GM12878 (cell line): ENCODE measurements around the gene FBXO4. TPM values are rescaled to one million over a fixed set of nuclear protein-coding genes. Genes with fewer than 3 reads are reported as not detected.

Source experiments
- ATAC-seq: fragments of 200-7000 bp; cut with Tn5 transposase; 3 replicates; pipeline ENCODE4 v1.9.1; 2020; ENCODE audit warnings: mild to moderate bottlenecking, moderate library complexity
- BruUV-seq: library from RNA; stranded (reverse); fragments of 400-500 nt; replicated peaks from 2 replicates; lab custom pipeline; 2021; lab: Mats Ljungman, UMichigan
- CTCF ChIA-PET: fragments of 300-600 bp; sonication (Branson Sonifier 250); formaldehyde crosslinking; extraction: SDS; loops from one replicate; lab custom pipeline; 2021; ENCODE audit warnings: inconsistent platforms; lab: Yijun Ruan, JAX
- POLR2A ChIA-PET: fragments of 350-600 bp; formaldehyde crosslinking; extraction: SDS; loops from one replicate; lab custom pipeline; 2021; ENCODE audit warnings: inconsistent platforms; lab: Charles Lee
- RAD21 ChIA-PET: fragments of 300-600 bp; sonication (Branson Sonifier 250); formaldehyde crosslinking; loops from one replicate; lab custom pipeline; 2023; ENCODE audit warnings: antibody characterized with exemption; ENCODE audit not compliant: unreplicated experiment; lab: Charles Lee
- SMC1A ChIA-PET: fragments of 300-600 bp; sonication (Branson Sonifier 250); formaldehyde crosslinking; loops from one replicate; lab custom pipeline; 2023; ENCODE audit not compliant: unreplicated experiment, uncharacterized antibody; lab: Charles Lee
- DNase-seq: peaks from one replicate; pipeline ENCODE4 v3.0.0-alpha.2; 2011; ENCODE audit warnings: low read depth, low spot score
- FAIRE-seq: peaks from 3 replicates; lab custom pipeline; 2011; peaks lifted over from hg19 to GRCh38; lab: Jason Lieb, UNC
- H2AFZ ChIP-seq: 2 replicates; pipeline ENCODE4 v1.6.0; 2011; ENCODE audit warnings: low read depth, low read length, control low read depth; ENCODE audit not compliant: control insufficient read depth
- H3K27ac ChIP-seq: 2 replicates; pipeline ENCODE4 v1.5.1; 2011; ENCODE audit warnings: control low read depth; ENCODE audit not compliant: control insufficient read depth, insufficient read depth
- H3K27me3 ChIP-seq, 2 experiments: replicated peaks in 1 of 2; 2 replicates each; pipeline versions ENCODE4 v1.6.0 to v1.6.1; 2011; ENCODE audit warnings: low read length in 1 of 2; ENCODE audit not compliant: control insufficient read depth in 2 of 2, insufficient read depth in 2 of 2
- H3K36me3 ChIP-seq, 2 experiments: 2 replicates each; pipeline ENCODE4 v1.5.1; 2011; ENCODE audit warnings: low read length in 1 of 2; ENCODE audit not compliant: control insufficient read depth in 2 of 2, insufficient read depth in 2 of 2
- H3K4me1 ChIP-seq: 2 replicates; pipeline ENCODE4 v1.6.1; 2011; ENCODE audit warnings: mild to moderate bottlenecking, low read length, moderate library complexity, mixed read lengths; ENCODE audit not compliant: control insufficient read depth, insufficient read depth
- H3K4me2 ChIP-seq: 2 replicates; pipeline ENCODE4 v1.6.0; 2011; ENCODE audit warnings: control low read depth; ENCODE audit not compliant: control insufficient read depth, insufficient read depth
- H3K4me3 ChIP-seq: fragments of 200-600 bp; sonication (generic); 2 replicates; pipeline ENCODE4 v1.5.1; 2016
- H3K79me2 ChIP-seq: 2 replicates; pipeline ENCODE4 v1.6.0; 2011; ENCODE audit warnings: low read length; ENCODE audit not compliant: control insufficient read depth, insufficient read depth
- H3K9ac ChIP-seq: 2 replicates; pipeline ENCODE4 v1.8.0; 2011; ENCODE audit warnings: low read length, control low read depth, mixed read lengths; ENCODE audit not compliant: control insufficient read depth, insufficient read depth
- H3K9me3 ChIP-seq: replicated peaks from 3 replicates; pipeline ENCODE4 v1.5.1; 2011; ENCODE audit warnings: mild to moderate bottlenecking, low read length; ENCODE audit not compliant: control insufficient read depth, insufficient read depth
- H4K20me1 ChIP-seq: 2 replicates; pipeline ENCODE4 v1.6.0; 2011; ENCODE audit not compliant: control insufficient read depth, insufficient read depth
- CBX3 ChIP-seq: fragments of 200-600 bp; sonication (generic); IDR thresholded peaks from 2 replicates; pipeline ENCODE4 v1.6.1; 2016; ENCODE audit warnings: low read depth, borderline replicate concordance
- CHD1 ChIP-seq: IDR thresholded peaks from 2 replicates; pipeline ENCODE4 v1.6.1; 2012; ENCODE audit warnings: low read depth, low read length, improper control_type of control experiment
- DPF2 ChIP-seq: fragments of 450-650 bp; IDR thresholded peaks from 2 replicates; pipeline ENCODE4 v1.6.1; 2017; ENCODE audit warnings: mild to moderate bottlenecking
- GATAD2B ChIP-seq: fragments of 450-650 bp; conservative IDR thresholded peaks from 2 replicates; pipeline ENCODE4 v1.6.1; 2017; ENCODE audit warnings: low read depth, mild to moderate bottlenecking, moderate library complexity
- MEF2B ChIP-seq: fragments of 450-650 bp; IDR thresholded peaks from 2 replicates; pipeline ENCODE4 v1.6.1; 2018; ENCODE audit warnings: mild to moderate bottlenecking, moderate library complexity; ENCODE audit not compliant: partially characterized antibody, poor library complexity, severe bottlenecking
- MXI1 ChIP-seq: fragments of 150-350 bp; IDR thresholded peaks from 2 replicates; pipeline ENCODE4 v1.6.1; 2011; ENCODE audit warnings: low read depth, mild to moderate bottlenecking, inconsistent platforms, low read length, improper control_type of control experiment
- NFIC ChIP-seq: IDR thresholded peaks from 2 replicates; pipeline ENCODE4 v1.6.1; 2012; ENCODE audit warnings: low read depth, mild to moderate bottlenecking, inconsistent platforms, low read length, moderate library complexity
- PAX8 ChIP-seq: fragments of 450-650 bp; IDR thresholded peaks from 2 replicates; pipeline ENCODE4 v1.6.1; 2017; ENCODE audit warnings: mild to moderate bottlenecking, moderate library complexity
- PKNOX1 ChIP-seq: fragments of 450-650 bp; IDR thresholded peaks from 2 replicates; pipeline ENCODE4 v1.6.1; 2016; ENCODE audit warnings: mild to moderate bottlenecking
- POLR2AphosphoS2 ChIP-seq: IDR thresholded peaks from 2 replicates; pipeline ENCODE4 v1.6.1; 2011; ENCODE audit warnings: low read depth, mild to moderate bottlenecking, low read length, improper control_type of control experiment, moderate library complexity
- RELB ChIP-seq: fragments of 450-650 bp; IDR thresholded peaks from 2 replicates; pipeline ENCODE4 v1.6.1; 2017; ENCODE audit warnings: low read depth, mild to moderate bottlenecking, moderate library complexity
- SPI1 ChIP-seq: IDR thresholded peaks from 2 replicates; pipeline ENCODE4 v1.6.1; 2011; ENCODE audit warnings: low read depth, mild to moderate bottlenecking, low read length, moderate library complexity, borderline replicate concordance; ENCODE audit not compliant: insufficient read depth
- SREBF2 ChIP-seq: IDR thresholded peaks from 2 replicates; pipeline ENCODE4 v1.6.1; 2012; ENCODE audit warnings: mild to moderate bottlenecking, low read length
- STAT1 ChIP-seq: fragments of 450-650 bp; conservative IDR thresholded peaks from 2 replicates; pipeline ENCODE4 v1.6.1; 2014; ENCODE audit warnings: antibody characterized with exemption, mild to moderate bottlenecking
- STAT3 ChIP-seq: IDR thresholded peaks from 2 replicates; pipeline ENCODE4 v1.6.1; 2011; ENCODE audit warnings: low read depth, low read length, improper control_type of control experiment
- TBL1XR1 ChIP-seq: IDR thresholded peaks from 2 replicates; pipeline ENCODE4 v1.6.1; 2012; ENCODE audit warnings: low read depth, low read length, improper control_type of control experiment
- ZBED1 ChIP-seq: IDR thresholded peaks from 2 replicates; pipeline ENCODE4 v1.6.1; 2016; ENCODE audit warnings: borderline replicate concordance
- ZNF622 ChIP-seq: fragments of 450-650 bp; IDR thresholded peaks from 2 replicates; pipeline ENCODE4 v1.6.1; 2017; ENCODE audit warnings: mild to moderate bottlenecking, inconsistent platforms
- WGBS: methylation state at CpG from one replicate; pipeline ENCODE4 v1.1.6; 2016; ENCODE audit warnings: low lambda C conversion rate; ENCODE audit not compliant: insufficient replicate concordance, insufficient coverage; ENCODE audit errors: missing lambda C conversion rate; 5-methylcytosine and 5-hydroxymethylcytosine counted together
- in situ Hi-C: fragments of 300-500 bp; cut with MboI; formaldehyde crosslinking; loops from 9 replicates; pipeline ENCODE4 v1.14.3; 2018; ENCODE audit warnings: mixed read lengths
- intact Hi-C: fragments of 100-400 bp; cut with micrococcal nuclease; formaldehyde crosslinking; loops from one replicate; pipeline ENCODE4 v1.14.2; 2022; ENCODE audit not compliant: unreplicated experiment
- polyA plus RNA-seq, 11 experiments: library from polyadenylated mRNA; depleted of rRNA in 4 of 11; unstranded in 6 of 11; stranded (reverse) in 5 of 11; fragments of >200 nt; fragmentation: Nextera tagmentation in 4 of 11; fragmentation: Illumina TruSeq in 1 of 11; extraction: Ambion mirVana in 4 of 11; extraction: Trizol in 1 of 11; gene quantifications; 1 replicate in 1 of 11; 2 replicates in 10 of 11; pipeline versions ENCODE4 v1.2.1 to v1.2.3, GENCODE V29; 2011 to 2016; ENCODE audit warnings: inconsistent platforms in 2 of 11, missing spikeins in 2 of 11, low read depth in 1 of 11
- total RNA-seq, 4 experiments: library from RNA; depleted of rRNA in 3 of 4; stranded (reverse); fragments of >200 nt in 3 of 4; fragmentation: Illumina TruSeq in 1 of 4; extraction: Trizol in 1 of 4; gene quantifications; 2 replicates each; pipeline versions ENCODE4 v1.2.1 to v1.2.3, GENCODE V29; 2013 to 2021
- TF ChIP-seq, protein P1 (sequence below): fragments of 450-650 bp; IDR thresholded peaks from 2 replicates; pipeline ENCODE4 v1.6.1; 2016; ENCODE audit warnings: mild to moderate bottlenecking, moderate library complexity, borderline replicate concordance

The FBXO4 gene
- total and polyA plus RNA-seq, 10 of the 15 experiments (the other 5 are each of a cell fraction or from before 2014, with no cell fraction given), result 7.2 to 30.5 (median 19.6) TPM

- H3K27me3 ChIP-seq, result no peaks in the 10 kb centered on the region
- peak overlapping the region; percentile 97 for H3K27ac ChIP-seq
- H3K4me3 ChIP-seq, result peak overlapping the region; percentile 84
- no peak for TF ChIP-seq MXI1
- TF ChIP-seq, protein P1, sequence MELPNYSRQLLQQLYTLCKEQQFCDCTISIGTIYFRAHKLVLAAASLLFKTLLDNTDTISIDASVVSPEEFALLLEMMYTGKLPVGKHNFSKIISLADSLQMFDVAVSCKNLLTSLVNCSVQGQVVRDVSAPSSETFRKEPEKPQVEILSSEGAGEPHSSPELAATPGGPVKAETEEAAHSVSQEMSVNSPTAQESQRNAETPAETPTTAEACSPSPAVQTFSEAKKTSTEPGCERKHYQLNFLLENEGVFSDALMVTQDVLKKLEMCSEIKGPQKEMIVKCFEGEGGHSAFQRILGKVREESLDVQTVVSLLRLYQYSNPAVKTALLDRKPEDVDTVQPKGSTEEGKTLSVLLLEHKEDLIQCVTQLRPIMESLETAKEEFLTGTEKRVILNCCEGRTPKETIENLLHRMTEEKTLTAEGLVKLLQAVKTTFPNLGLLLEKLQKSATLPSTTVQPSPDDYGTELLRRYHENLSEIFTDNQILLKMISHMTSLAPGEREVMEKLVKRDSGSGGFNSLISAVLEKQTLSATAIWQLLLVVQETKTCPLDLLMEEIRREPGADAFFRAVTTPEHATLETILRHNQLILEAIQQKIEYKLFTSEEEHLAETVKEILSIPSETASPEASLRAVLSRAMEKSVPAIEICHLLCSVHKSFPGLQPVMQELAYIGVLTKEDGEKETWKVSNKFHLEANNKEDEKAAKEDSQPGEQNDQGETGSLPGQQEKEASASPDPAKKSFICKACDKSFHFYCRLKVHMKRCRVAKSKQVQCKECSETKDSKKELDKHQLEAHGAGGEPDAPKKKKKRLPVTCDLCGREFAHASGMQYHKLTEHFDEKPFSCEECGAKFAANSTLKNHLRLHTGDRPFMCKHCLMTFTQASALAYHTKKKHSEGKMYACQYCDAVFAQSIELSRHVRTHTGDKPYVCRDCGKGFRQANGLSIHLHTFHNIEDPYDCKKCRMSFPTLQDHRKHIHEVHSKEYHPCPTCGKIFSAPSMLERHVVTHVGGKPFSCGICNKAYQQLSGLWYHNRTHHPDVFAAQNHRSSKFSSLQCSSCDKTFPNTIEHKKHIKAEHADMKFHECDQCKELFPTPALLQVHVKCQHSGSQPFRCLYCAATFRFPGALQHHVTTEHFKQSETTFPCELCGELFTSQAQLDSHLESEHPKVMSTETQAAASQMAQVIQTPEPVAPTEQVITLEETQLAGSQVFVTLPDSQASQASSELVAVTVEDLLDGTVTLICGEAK, result no peak
- TF ChIP-seq MEF2B, result peak; percentile 70
- 0 out of 2 replicates have a peak, but pooled peaks have one; percentile 2 for TF ChIP-seq TBL1XR1
- no peak for TF ChIP-seq PKNOX1
- TF ChIP-seq SPI1, result no peak
- no peak for TF ChIP-seq STAT1
- no peak for TF ChIP-seq STAT3
- no peak for TF ChIP-seq PAX8
- no peak for TF ChIP-seq CHD1
- TF ChIP-seq DPF2, result peak; percentile 5; the same call in 1 of the 2 replicates
- TF ChIP-seq GATAD2B, result no peak; the same call in 1 of the 2 replicates
- no peak for TF ChIP-seq ZBED1
- TF ChIP-seq POLR2AphosphoS2, result no peak
- no peak for TF ChIP-seq CBX3
- 0 out of 2 replicates have a peak, but pooled peaks have one; percentile 19 for TF ChIP-seq RELB
- no peak for TF ChIP-seq SREBF2
- no peak for TF ChIP-seq NFIC
- TF ChIP-seq ZNF622, result no peak
Observed at GRCh38 chr5:41925555-41925951, 472 bp downstream of the FBXO4 start.

More at GRCh38 chr5:41925555-41925951, 472 bp downstream of the FBXO4 start:
- SMC1A ChIA-PET, result interaction anchor here (0.6 to 3.6 kb wide), 8 partner anchors 20 to 840 kb away, joined by 3 to 16 read pairs (median 4); partner anchors contain the start of gene RIMOC1
- ATAC-seq, result no peak
- TSS peak; percentile 65 for BruUV-seq
- Histone ChIP-seq H3K79me2 (peaks cover 4% of the 10 kb centered on the region), H3K4me1 (peaks cover 18% of the 10 kb centered on the region), H3K4me2 (peak overlapping the region; percentile 100), H2AFZ (peak overlapping the region; percentile 99), H3K9me3 (no peaks in the 10 kb centered on the region), H4K20me1 (no peaks in the 10 kb centered on the region), H3K36me3 (no peaks in the 10 kb centered on the region; a peak in 1 of 4 replicates), H3K9ac (peak overlapping the region; percentile 99)
- DNase-seq, result no peak
- POLR2A ChIA-PET, result interaction anchor here (0.9 to 1.8 kb wide), 2 partner anchors 55 to 885 kb away, joined by 3 to 4 read pairs; partner anchors contain the start of gene OXCT1
- 1% methylated on average over 18 of the region's 18 CpGs for WGBS
- RAD21 ChIA-PET, result interaction anchor here (1.0 to 2.0 kb wide), 3 partner anchors 67 to 132 kb away, joined by 3 to 10 read pairs (median 4); no protein-coding TSS in a partner anchor
- in situ Hi-C loops, result no loop called here
- intact Hi-C loops, result loop anchor here (1.0 to 10.0 kb wide), 3 partner anchors 21 to 1679 kb away; partner anchors contain the start of genes NNT and RIMOC1
- CTCF ChIA-PET, result interaction anchor here (0.5 to 1.5 kb wide), 7 partner anchors 9 to 69 kb away, joined by 3 to 6 read pairs (median 4); no protein-coding TSS in a partner anchor
- no peak for FAIRE-seq
